Measurements from ENCODE around the gene TMPRSS13.

The TMPRSS13 gene

DNA sequence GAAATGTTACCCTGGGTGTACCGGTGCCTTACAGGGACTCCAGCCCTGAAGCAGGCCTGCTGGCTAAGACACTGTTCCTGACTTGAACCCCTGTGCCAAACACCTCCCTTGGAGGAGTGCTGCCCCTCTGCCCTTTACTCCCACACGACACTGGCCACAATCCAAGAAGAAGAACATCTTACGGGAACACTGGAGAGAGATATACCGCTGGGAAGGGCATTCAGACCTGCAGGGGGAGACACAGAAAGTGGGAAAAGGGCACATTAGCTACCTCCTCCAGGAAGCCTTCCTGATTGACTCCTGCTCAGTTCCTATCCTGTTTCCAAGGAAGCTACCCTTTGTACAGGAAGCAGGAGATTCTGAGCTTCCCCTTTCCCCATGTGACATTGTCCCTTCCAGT lies 18.7 kb downstream of the TMPRSS13 start:
- DNase-seq: no peak

DNA sequence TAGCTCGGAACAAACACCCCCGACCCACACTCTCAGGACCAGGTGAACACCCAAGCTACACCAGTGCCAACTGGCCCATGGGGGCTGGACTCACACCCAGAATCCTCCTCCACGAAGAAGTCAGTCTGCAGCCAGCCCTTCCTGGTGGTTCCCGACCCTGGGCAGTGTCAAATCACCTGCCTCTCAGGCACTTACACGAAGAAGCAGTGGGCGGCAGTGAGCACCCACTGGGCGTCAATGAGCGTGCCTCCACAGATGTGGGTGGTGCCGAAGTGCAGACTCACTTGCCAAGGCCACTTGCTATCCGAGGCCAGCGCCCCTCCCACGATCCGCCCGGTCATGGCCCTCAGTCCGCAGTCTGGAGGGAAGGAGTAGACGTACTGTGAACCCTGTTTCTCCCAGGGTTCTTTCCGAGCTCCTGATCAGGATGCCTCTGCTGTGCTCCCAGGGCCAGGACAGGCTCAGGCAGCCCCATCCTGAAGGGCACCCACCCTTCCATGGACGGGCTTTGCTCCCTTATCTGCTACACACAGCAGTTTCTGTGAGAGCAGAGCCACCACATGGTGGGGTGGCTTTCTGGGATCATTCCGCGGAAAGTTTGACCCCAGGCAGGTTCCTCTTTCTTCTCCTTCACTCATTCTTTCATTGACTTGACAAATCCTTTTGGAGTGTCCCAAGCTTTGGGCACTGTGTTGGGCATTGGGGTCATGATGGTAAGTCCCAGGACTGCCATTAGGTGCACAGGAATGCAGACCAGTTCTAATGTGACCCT lies 19.4 kb downstream of the TMPRSS13 start:
- DNase-seq: no peak

DNA sequence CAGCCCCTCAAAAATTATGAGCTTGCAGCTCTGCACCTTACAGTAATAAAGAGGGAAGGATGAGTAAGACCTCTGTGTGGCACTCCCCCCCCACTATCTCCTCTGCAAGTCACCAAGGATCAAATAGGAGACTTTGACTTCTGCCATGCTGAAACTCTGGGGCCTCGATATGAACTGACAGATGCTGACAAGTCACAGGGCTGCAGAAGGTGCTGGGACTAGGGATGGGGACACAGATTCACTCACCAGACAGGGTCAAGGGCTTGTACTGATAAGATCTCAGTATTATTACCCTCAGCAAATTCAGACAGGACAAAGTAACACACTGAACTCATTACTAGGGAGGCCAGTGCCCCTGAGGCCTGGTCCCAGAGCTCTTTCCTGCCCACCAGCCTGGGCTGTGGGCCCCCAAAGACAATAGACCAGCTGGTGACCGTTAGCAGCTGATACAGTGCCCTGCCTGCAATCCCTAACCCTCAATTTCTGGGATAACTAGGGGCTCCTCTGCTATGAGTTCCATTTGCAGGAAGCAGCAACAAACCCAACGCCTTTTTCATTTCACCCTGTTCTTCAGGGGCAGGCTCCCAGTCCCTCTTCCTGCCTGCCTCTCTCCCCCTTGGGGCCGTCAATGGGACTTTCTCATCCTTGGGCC lies 20.1 kb downstream of the TMPRSS13 start:
- no peak for DNase-seq

DNA sequence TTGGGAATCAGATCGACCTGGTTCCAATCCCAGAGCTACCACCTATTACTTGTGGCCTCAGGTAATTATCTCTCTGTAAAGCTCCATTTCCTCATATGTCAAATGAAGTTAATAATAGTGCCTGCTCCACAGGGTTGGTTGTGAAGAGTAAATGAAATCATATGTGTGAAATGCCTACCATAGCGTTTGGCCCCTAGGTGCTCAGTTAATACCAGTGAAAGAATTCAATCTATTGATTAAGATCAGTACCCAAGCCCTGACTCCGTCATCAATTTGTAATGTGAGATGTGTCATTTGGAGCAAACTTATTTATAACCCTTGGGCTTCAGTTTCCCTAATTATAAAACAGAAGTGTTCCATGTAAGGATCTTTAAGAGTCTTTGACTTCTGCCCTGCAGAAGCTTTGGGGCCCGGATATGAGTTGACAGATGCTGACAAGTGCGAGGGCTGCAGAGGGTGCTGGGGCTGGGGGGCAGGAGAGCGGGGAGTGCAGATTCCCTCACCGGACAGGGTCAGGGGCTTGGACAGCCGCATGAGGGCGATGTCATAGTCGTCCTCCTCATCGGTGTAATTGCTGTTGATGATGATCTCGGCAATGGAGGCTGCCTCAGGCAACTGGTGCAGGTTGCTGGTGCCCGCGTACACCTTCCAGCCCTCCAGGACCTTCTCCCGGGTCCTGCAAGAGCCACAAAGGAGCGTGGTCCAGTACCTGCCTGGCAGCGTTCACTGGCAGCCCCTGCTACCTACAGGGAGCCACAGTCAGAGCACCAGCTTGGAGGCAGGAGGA lies 20.9 kb downstream of the TMPRSS13 start:
- DNase-seq: no peak

DNA sequence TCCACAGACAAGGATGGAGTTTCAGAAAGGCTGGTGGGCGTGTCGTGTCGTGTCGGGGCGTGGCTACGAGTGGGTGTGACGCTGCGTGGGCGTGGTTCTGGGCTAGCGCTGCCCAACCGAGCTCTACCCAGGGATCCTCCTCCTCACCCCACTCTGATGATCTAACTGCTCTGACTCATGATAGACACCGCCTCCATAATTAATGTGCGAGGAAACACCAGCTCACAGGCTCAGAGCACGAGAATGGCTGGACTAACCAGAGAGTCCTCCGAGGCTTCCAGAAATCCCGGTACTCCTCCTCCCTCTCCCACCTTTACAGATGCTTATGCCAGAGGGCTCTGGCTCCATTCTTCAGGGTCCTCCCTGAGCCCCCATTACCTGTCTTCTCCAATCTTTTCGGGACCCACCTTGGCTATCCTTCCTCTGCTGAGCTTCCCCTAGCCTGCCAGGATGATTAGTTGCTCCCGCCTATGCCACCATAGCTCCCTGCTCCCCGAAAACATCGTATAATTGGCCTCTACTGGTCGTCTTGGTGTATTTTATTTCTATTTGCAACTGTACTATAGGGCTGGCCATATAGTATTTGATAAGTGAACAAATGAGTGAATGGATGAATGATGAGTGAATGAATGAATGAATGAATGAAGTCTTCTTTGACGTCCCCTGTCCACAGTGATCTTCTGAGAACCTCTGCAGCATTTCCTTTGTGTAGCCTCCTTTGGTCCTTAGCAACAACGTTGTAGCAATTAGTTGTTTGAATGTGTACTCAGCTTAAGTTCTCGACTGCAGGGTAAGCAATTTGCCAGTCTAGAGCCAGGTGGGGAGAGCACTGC lies 21.7 kb downstream of the TMPRSS13 start:
- DNase-seq: no peak

DNA sequence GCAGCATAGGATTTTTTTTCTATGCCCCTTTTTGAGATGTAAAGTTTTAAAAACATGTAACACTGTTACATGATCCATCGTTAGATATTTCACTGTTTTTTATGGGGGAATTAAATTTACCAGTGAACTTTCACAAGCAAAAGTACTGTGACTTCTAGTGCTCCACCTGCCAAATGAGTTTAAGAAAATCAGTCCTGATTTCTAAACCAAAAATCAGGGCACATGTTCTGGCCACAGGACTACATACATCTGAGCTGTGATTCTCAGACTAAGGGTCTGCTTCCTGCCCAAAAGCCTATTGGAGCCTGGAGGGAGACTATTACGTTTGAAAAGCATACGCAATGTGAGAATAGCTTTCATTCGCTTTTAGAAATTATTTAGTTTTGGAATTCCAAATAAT lies 22.5 kb downstream of the TMPRSS13 start:
- no peak for DNase-seq

DNA sequence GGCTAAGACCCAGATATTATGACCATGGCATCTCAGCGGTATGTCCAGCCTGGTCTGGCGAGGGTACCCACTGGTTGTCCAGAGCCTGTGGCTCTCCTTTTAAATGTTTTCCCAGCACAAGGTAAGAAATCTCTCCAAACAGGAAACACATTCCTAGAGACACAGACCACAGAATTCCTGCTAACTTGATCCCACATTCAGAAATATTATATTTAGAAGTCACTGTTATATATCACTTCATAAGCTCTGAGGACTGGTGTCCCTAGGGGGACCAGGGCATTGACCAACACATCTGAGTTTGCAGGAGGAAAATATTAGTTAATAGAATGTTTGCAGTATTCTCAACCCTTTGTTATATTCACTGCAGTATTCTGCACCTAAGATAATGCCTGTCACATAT lies 23.1 kb downstream of the TMPRSS13 start:
- DNase-seq: no peak

DNA sequence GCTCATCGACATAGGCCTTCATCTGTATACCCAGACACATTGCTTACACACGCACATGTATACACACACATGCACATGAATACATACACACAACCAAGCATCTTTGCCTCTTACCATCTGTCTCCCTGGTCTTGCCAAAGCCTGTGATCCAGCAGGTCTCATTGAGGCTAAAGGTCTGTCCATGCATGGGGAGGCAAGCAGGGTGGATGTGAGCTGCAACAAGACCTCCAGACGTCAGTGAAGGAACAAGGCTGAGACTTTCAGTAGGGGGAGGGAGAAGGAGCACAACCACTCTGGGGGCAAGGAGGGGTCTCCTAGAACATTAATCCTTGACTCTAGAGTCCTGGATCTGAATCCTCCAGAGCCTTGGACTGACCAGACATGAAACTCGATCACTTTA lies 23.7 kb downstream of the TMPRSS13 start:
- DNase-seq: no peak

DNA sequence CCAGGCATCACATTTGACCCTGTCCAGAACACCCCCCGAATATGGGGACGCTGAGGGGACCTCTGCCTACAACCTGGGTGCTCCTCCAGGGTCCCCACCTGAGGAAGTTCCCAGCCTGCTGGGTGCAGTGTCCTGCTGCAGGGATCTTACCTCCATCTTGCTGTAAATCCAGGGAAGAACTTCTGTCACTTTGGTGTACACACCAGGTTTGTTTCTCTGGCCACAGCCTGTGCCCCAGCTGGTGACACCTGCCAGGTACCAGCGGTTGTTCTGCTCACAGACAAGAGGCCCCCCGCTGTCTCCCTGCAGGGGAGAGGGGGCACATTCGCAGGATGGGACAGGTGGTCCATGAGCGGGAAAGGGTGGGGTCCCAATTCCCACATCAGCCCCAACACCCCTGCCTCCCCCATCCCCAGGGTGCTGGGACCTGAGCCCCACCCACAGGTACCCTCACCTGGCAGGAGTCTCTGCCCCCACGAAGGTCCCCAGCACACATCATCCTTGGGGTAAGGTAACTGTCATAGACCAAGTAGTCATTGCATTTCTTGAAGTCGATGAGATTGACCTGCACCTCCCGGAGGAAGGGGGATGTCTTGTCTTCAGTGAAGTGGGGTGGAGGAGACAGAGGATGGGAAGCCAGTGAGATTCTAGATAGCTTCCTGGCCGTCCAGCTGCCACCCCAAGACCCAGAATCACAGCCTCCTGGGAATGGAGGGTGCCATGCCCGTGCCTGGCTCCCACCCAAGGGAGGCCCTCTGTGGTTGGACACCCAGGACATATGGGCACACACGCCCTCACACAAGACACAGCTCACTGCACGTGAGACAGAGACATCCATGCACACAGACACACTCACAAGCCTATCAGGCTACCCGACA lies 25.5 kb downstream of the TMPRSS13 start:
- DNase-seq: no peak

DNA sequence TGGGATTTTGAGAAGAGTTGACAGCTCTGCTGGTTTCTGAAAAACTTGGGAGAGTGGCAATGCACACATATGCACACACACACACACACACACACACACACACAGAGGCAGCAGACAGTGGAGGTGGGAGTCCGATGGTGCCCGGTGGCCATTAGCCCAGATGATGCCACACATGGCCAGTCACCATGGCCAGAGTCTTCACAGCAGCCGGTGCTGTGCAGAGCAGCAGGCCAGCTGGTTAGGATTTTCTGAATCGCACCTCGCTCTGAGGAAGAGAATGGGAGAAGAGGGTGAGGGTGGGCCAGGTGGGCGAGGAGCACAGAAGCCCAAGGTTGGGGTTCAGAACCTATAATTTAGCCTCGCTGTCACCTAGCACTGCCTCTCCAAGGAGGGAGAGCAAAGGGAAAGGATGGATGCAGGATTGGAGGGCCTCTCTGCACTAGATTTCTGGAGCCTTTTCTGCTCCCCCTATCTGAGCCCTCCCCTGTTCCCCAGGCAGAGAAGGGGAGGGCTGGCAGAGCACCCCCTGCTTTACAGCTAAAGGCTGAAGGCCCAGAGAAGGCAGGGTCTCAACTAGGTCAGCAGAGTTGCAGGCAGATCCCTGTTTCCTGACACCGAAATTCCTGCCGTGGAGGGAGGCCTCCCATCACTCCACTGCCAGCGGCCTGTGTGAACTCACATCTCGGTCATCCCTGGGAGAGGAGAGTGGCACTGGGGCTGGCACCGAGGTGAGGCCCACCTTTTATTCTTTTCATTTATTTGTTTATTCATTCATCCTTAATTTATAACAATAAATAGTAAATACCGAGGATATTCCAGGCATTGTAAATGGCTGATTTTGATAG lies 27.0 kb downstream of the TMPRSS13 start:
- DNase-seq: no peak

DNA sequence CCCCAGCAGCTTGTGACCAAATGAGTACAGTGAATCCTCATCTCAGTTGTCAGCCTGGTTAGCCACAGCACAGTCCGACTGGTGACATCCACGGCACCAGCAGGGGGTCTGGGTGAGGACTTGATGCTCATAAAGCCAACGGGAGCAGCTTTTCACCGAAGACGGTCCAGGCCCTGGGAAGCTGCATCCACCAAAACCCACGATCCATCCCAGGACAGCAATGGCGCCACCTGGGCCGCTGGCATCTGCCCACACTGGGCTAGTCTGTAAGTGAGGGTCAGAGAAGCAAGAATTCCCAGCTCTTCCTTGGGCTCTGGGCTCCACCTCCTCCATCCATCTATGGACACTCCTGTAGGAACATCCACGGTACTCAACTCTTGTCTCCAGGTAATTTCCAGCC lies 27.6 kb downstream of the TMPRSS13 start:
- no peak for DNase-seq

DNA sequence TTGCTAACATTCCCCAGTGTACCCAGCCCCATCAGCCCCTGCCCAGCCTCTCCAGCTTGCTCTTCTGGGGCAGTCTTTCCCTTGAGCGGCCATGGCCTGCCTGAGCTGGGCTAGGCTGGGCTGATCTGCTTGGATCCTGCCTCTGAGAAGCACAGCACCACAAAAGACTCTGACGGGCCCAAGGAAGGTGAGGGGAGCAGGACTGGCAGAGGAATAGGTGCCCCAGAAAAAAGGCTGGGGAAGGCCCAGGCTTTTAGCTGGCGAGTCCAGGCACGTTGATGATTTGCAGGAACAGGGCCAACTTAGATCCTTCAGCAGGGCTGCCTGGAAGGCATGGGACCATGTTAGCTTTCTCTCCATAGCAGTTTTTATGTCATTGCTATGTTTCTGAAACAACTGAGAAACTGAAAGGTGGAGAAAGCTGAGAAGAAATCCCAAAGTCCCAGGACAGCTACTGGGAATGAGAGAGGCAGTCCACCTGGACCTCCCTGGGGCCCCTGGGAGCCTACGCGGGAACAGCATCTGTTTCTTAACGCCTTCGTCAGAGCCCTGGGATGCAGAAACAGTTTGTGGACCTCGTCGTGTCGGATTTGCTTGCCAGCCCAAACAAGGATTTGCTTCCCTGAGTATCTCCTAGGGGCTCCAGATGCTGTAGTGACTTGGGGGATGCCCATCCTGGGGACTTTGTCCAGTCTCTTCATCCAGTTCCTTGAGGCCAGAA lies 28.3 kb downstream of the TMPRSS13 start:
- DNase-seq: no peak

DNA sequence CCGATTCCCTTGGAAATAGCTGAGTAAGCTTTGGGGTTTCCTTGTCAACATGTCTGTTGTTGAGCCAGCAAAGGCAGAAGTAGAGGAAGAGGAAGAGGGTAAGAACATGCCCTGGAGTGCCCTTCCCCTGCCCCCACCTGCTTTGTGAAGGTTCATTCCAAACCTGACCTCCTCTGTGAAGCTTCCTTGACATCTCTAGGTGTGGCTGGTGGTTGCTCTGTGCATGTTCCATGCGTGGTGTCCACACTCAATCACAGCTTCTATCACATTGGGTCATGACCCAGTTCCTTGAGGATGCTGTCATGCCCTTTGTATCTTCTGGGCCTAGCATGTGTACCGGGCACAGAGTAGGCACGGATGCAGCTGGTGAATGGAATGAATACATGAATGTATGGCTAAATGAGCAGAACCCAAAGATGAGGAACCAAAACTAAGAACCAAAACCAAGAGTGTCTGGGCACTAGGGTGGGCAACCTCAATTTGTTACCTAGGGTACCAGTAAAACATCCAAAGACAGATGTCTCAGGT lies 29.0 kb downstream of the TMPRSS13 start:
- no peak for DNase-seq

DNA sequence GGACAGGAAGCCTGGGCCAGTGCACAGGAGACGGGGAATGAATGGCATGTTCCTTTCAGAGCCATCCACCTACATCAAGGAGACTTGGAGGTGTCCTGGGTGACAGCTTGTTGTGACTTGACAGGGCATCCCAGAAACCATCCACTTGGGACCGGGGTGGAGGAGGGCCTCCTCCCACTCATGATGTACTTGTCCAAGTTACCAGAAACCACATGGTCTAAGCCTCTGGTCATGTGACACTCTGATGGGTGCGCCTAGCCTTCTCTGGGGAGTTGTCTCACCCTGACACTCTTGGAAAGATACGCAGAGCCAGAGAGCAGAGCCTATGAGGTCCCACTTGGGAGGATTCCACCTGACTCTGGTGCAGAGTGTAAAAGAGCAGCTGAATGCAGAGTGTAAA lies 31.1 kb downstream of the TMPRSS13 start:
- no peak for DNase-seq

DNA sequence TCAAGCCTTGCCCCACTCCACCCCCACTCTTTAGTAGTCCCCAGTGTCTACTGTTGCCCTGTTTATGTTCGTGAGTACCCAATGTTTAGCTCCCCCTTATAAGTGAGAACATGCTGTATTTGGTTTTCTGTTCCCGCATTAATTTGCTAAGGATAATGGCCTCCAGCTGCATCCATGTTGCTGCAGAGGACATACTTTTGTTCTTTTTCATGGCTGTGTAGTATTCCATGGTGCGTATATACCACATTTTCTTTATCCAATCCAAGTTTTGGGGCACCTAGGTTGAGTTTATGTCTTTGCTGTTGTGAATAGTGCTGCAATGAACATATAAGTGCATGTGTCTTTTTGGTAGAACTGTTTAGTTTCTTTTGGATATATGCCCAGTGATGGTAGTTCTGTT lies 36.6 kb downstream of the TMPRSS13 start:
- DNase-seq: no peak

DNA sequence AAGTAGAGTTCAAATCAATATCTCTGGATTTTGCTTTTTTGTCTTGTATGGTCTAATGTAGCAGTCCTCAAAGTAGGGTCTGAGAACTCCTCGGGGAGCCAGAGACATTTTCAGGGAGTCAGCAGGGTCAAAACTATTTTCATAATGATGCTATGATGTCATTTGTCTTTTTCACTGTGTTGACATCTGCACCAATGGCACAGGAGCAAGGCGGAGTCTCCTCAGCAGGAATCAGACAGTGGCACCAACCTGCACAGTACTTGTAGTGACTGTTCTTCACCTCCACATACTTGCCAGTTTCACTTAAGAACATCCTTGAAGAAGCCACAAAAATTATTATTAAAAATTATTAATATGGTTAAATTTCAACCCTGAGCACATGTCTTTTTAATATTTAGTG lies 37.8 kb downstream of the TMPRSS13 start:
- DNase-seq: no peak

DNA sequence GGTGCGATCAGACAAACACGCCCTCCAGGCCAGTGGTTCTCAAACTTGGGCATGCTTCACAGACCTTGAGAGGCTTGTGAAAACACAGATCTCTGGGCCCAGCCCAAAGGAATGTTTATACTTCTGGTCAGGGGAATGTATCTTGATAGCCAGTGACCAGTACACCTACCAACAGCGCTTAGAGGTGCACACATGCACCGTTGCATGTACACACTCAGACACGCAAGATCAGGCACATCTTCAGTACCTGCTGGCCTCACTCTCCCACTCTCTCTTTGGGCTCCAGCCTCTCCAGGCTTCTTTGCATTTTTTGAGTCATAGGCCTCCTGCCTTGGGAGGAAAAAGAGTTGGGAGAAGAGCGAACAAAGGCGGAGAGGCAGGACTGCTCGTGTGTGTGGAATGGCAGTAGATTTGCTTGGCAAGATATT lies 41.0 kb downstream of the TMPRSS13 start:
- no peak for DNase-seq

DNA sequence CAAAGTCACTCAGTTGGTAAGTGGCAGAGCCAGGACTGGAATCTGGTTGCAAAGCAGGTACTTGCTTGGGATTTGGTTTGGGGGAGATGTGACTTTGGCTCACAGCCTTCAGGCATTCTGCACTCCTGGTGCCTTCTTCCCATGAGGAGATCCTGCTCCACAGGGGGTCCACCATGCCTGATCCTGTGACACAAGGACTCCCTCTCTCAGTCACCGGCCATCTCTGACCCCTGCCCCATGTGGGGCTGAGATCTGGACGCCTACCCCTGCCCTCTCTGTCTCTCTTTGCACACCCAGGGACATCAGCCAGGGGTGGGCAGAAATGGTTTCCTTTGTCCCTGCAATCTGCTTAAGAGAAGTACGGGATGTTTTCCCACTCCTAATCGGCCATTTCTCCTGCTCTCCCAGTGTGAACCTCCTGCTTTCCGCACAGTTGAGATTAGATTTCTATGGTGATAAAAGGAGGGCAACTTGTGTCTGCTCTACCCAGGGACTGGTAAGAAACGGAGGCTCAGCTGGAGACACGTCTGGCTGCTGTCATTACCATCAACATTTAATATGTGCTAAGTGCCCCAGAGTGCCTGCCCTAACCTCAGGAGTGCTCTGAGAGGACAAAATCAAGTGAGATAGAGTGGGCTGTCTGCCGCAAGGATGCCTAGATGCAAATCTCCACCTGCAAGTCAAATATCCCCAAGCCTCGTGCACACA lies 41.6 kb downstream of the TMPRSS13 start:
- no peak for DNase-seq

DNA sequence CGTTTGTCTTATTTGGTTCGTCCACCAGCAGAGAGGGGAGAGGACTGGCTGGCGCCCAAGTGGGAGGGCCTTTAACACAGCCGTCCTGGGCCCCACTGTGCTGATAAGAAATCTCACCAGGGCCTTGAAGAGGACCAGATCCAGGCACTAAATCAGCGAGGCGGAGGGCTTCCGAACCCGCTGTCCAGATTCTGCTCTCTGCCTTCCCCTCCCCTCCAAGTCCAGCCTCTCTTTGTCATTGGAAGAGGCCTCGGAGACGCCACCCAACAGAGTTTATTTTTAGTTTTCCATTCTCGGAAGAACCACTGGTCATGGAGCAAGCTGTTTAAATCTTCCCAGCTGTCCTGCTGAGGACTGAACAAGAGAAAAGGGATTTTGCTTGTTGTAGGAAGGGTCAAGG lies 43.4 kb downstream of the TMPRSS13 start:
- DNase-seq: no peak
